ENCODE data around the gene SMIM41.

SMIM41 gene

DNA sequence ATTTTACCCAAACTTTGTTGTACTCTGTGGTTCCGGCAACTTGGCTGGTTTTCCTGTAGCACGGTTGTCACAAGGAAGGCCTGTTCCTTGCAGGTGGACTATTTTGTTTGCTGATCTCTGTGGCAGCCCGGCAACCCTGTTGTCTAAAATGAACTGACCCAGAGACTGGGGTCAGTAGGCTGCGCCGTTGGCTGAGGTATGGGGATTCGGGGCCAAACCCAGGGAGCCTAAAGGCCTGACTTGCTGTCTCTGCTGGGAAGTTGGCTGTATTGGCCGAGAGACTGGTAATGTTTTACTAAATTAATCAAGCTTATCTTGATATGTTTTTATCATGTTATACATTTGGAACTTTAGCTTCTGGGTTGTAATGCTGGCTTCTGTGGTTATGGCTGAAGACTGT lies 13.8 kb downstream of the SMIM41 start:
- TF ChIP-seq GATA3 (IDR thresholded peaks at IDR 0.05; ENCODE audit: low read depth, low read length) (no peak), GATA2 (IDR thresholded peaks at IDR 0.05; ENCODE audit: low read depth, low read length) (no peak)

DNA sequence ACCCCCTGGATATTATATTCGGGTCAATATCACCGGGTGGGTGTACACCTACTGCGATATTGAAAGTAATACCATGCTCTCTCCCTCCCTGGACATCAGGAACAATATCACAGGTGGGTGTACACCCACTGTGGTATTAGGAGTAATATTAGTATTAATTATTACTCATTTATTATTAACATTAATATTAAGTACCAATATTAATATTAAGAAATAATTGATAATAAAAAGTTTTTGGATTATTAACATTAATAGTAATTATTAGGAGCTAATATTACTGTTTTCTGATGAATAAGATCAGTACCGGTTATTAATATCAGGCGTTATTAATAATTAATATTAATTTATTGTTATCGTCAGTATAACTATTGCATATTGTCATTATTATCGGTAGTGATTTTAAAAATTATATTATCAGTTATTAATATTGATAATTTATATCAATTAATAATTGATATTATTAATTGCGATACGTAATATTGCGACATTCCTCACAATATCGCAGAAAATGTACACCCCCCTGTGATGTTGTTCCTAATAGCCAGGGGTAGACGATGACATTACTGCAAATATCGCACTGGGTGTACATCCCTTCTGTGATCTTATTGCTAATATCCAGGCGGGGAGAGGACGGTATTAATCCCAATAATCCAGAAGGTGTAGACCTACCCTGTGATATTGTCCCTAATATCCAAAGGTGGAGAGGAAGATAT lies 17.0 kb downstream of the SMIM41 start:
- TF ChIP-seq GATA2 (IDR thresholded peaks at IDR 0.05; ENCODE audit: low read depth, low read length) (no peak), GATA3 (IDR thresholded peaks at IDR 0.05; ENCODE audit: low read depth, low read length) (no peak)

DNA sequence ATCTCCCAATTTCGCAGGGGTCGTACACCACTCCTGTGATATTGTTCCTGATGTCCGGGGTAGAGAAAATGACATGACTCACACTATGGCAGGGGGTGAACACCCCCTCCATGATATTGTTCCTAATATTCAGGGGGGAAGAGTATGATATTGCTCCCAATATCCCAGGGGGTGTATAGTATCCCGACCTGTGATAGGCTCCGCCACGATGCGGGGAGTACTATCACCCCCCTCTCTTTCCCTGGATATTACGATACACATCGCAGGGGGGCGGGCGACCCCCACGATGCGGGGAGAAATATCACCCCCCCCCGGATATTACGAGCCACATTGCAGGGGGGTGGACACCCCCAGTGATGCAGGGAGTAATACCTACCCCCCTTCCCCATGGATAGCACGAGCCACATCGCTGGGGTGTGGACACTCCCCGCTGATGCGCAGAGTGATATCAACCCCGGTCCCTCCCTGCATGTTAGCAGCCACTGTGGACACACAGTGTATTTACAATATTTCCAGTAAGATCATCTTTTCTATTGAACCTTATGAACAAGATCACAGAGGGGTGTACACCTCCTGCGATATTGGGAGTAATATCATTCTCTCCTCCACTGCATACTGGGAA lies 17.7 kb downstream of the SMIM41 start:
- TF ChIP-seq GATA2 (IDR thresholded peaks at IDR 0.05; ENCODE audit: low read depth, low read length) = no peak
- TF ChIP-seq GATA3 (IDR thresholded peaks at IDR 0.05; ENCODE audit: low read depth, low read length) = no peak

DNA sequence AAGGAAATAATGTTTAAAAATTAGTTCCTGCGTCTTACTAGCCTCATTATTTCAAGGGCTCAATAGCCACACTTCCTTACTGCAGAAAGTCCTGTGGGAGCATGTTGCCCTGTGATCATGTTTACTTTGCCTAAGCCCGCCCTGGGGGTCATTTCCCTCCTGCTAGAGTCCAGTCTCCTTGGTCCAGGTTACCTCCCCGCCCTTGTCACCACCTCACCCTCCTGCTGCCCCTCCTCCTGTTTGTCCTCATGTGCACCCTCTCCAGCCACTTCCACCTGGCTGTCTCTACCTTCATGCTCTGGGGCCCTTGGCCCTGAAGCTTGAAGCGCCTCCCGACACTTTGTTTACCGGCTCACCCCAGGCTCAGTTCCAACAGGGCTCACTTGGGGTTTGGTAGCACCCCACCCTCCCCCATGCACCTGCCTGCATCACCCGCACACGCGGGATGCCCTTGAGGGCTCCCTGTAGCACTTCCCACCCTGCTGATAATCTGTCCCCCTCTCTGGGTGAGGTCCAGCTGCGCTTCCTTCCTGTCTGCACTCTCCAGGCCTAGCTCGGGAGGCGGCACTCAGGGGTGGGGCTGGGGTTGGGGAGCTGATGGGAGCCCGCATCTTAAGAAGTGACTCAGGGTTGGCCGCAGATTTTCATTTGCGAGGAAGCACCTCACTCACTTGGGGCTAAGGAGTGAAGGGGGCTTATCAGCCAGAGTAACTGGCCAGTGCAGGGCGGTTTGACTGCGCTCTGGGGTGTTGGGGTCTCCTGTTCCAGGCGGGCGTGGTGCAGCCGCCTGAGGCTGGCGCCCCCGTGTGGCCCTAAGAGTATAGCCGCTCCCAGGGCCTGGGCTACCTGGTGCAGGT lies 40.1 kb downstream of the SMIM41 start:
- no peak for TF ChIP-seq GATA2 (IDR thresholded peaks at IDR 0.05; ENCODE audit: low read depth, low read length)
- no peak for TF ChIP-seq GATA3 (IDR thresholded peaks at IDR 0.05; ENCODE audit: low read depth, low read length)

DNA sequence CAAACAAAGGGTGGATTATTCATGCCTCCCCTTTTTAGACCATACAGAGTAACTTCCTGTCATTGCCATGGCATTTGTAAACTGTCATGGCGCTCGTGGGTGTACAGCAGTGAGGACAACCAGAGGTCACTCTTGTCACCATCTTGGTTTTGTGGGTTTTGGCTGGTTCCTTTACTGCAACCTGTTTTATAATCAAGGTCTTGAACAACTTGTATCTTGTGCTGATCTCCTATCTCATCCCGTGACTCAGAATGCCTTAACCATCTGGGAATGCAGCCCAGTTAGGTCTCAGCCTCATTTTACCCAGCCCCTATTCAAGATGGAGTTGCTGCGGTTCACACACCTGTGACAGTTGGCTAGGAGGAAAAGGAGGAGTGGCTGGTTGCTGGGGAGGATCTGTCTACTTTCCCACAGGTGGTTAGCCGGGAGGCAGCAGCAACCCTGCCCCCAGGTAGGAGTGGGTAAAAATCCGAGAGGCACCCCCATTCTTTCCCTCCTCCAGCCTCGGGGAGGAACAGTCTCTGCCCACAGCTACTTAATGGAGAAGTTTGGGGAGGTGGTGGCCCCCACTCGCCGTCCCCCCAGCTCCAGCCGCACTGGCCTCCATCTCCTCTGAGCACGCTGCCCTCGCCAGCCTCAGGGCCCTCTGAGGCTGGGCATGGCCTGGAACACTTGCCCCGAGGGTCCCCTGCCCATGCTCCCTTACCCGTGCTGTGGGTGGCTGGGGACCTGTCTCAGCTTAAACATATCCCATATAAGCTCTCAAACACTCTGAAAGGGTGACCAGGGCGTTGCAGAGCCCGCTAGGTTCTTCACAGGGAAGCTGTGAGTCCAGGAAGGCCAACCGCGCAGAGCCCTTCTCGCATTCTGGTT lies 41.7 kb downstream of the SMIM41 start:
- TF ChIP-seq GATA2 (IDR thresholded peaks at IDR 0.05; ENCODE audit: low read depth, low read length) (no peak), GATA3 (IDR thresholded peaks at IDR 0.05; ENCODE audit: low read depth, low read length) (no peak)

DNA sequence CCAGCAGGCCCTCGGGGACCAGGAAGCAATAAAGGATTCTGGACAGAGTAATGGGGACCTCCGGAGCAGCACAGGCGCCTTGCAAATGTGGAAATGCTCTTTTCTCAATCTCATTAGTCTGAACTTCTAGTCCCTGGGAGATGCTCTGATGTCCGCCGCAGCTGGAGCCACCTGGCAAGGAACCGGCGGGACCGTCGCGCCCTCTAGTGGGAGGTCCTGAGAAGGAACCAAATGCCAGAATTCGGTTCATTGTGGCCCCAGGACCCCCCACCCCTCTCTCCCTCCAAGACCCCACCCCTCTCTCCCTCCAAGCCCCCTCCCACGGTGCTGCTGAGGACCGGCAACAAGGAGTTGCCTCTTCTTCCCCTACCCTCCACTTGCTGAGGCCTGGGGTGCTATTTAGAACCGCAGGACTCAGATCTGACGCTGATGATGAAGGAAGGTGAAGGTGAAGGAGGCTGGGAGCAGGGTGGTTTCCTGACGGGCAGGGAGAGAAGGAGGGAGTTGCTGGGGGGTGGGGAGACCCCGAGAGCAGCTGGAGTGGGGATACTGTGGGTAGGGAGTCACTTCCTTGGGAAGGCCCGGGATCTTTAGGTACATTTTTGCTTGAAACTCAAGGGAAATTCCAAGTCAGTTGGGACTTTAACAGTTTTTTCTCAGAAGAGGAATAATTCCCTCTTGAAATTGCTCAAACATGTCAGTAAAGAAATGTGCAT lies 42.5 kb downstream of the SMIM41 start:
- TF ChIP-seq GATA3 (IDR thresholded peaks at IDR 0.05; ENCODE audit: low read depth, low read length) (no peak), GATA2 (IDR thresholded peaks at IDR 0.05; ENCODE audit: low read depth, low read length) (no peak)

DNA sequence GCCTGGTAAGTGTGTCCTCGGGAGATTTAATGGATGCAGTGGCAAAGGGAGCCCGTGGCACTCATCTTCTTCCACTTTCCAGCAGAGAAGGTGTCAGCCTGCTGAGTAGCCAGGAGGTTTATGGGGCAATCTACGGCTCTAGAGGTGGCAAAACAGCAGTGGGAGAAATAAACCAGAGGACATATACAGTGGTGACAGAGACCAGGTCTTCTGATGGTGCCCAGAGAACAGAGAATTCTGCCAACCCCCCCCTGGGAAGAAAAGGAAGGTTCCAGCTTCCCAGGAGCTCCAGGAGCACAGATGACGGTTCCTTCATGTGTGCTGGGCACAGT lies 43.0 kb downstream of the SMIM41 start:
- TF ChIP-seq GATA3 (IDR thresholded peaks at IDR 0.05; ENCODE audit: low read depth, low read length) (no peak), GATA2 (IDR thresholded peaks at IDR 0.05; ENCODE audit: low read depth, low read length) (no peak)

DNA sequence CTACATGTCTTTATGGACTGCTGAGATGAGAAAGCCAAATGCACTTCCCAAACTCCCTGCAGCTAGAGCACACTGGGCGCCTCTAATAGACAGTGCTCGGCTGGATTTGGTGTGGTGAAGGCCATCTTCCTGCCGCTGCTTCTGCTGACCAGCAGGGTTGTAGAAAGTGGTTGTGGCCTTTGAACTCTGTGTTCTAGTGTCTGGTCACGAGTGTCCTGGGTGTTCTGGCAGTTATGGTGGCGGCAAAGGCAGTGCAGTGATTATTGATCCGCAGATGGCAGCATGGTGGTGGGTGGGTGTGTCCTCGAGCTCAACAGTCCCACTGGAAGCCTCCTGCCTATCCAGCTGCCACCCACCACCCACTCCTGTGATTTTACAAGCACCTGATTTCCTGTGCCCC lies 43.4 kb downstream of the SMIM41 start:
- TF ChIP-seq GATA3 (IDR thresholded peaks at IDR 0.05; ENCODE audit: low read depth, low read length) (no peak), GATA2 (IDR thresholded peaks at IDR 0.05; ENCODE audit: low read depth, low read length) (no peak)

DNA sequence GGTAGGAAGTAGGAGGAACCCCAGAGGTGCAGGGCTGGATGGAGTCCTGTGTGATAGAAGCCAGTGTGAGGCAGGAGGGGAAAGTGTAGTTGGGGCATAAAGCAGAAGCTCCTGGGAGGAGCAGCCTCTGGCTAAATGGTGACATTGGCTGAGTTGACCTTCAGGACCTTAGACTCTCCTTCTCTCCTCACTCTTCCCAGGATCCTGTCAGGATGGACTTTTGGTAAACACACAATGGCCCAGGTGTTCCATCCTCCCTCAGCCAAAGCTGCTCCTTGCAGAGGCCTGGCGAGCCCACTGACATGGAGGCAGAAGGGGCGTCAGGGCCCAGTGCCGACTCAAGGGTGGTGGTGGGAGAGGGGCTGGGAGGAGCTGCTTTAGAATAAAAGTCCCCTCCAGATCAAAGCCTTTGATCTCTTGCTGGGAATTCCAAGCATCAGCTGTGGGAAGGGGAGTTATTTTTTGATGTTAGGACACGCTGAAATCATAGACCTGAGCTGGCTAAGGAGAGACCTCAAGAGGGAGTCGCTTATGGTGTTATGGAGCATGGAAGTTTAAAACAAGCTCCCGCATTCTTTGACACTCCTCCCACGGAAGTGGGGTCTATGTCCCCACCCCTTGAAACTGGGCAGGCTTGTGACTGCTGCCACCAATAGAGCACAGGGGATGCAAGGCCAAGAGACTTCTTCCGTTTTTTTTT lies 44.1 kb downstream of the SMIM41 start:
- no peak for TF ChIP-seq GATA3 (IDR thresholded peaks at IDR 0.05; ENCODE audit: low read depth, low read length)
- no peak for TF ChIP-seq GATA2 (IDR thresholded peaks at IDR 0.05; ENCODE audit: low read depth, low read length)

DNA sequence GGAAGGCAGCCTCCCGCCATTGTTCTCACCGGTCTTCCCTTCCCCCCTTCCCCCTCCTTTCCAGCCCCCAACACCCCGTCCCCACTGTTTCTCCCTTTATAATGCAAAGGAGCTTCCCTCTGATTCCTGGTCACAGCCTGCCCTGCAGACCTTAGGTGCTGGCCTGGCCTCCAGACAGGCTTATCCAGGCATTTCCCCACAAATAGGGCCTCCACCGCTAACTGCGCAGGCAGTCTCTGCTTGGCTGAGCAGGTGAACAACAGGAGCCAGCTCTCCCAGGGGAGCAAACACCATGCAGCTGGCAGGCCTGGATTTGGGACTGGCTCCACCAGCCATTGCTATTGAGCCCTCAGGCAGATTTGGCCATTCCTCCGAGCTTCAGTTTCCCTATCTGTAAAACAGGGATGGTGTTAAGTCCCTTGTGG lies 46.0 kb downstream of the SMIM41 start:
- no peak for TF ChIP-seq GATA3 (IDR thresholded peaks at IDR 0.05; ENCODE audit: low read depth, low read length)
- no peak for TF ChIP-seq GATA2 (IDR thresholded peaks at IDR 0.05; ENCODE audit: low read depth, low read length)

DNA sequence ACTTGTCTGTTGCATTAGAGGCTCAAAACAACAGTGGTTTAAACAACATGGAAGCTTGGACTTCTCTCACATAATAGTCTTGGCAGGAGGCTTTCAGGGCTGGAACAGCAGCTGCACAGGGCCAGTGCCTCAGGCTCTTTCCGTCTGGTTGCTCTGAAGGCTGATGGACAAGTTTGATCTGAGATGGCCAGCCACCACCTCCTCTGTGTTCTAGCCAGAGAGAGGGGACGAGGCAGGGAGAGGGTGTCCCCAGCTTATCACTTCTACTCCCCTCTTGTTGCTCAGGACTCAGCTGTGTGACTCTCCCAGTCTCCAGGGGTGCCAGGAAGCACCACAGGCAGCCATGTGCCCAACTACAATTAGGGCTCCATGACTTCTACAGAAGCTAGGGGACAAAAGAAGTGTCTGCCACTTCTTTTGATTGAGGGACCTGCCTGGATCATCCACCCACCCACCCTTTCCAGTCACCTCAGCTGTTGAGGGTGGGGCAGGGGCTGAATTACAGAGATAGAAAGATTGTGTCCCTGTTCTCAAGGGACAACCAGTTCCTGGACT lies 46.6 kb downstream of the SMIM41 start:
- no peak for TF ChIP-seq GATA2 (IDR thresholded peaks at IDR 0.05; ENCODE audit: low read depth, low read length)
- TF ChIP-seq GATA3 (IDR thresholded peaks at IDR 0.05; ENCODE audit: low read depth, low read length) = no peak
